Ishikawa (cell line): ENCODE results near the gene CACNA1G.

Source experiments
- CEBPB ChIP-seq: IDR thresholded peaks from 2 replicates; pipeline ENCODE4 v1.6.1; 2012
- CREB1 ChIP-seq: IDR thresholded peaks from 2 replicates; pipeline ENCODE4 v1.6.1; 2012; ENCODE audit warnings: low read depth
- EGR1 ChIP-seq: IDR thresholded peaks from 2 replicates; pipeline ENCODE4 v1.6.1; 2012
- EP300 ChIP-seq: IDR thresholded peaks from 2 replicates; pipeline ENCODE4 v1.6.1; 2012; ENCODE audit warnings: borderline replicate concordance
- FOXM1 ChIP-seq: IDR thresholded peaks from 2 replicates; pipeline ENCODE4 v1.6.1; 2012; ENCODE audit warnings: low read depth, borderline replicate concordance
- MAX ChIP-seq: IDR thresholded peaks from 2 replicates; pipeline ENCODE4 v1.6.1; 2012
- NFIC ChIP-seq: IDR thresholded peaks from 2 replicates; pipeline ENCODE4 v1.6.1; 2012
- RAD21 ChIP-seq: IDR thresholded peaks from 2 replicates; pipeline ENCODE4 v1.6.1; 2012; ENCODE audit warnings: low read depth
- REST ChIP-seq: IDR thresholded peaks from 2 replicates; pipeline ENCODE4 v1.6.1; 2012; ENCODE audit warnings: low read depth, mild to moderate bottlenecking
- TAF1 ChIP-seq: IDR thresholded peaks from 2 replicates; pipeline ENCODE4 v1.6.1; 2012; ENCODE audit warnings: low read depth, mild to moderate bottlenecking
- TCF12 ChIP-seq: IDR thresholded peaks from 2 replicates; pipeline ENCODE4 v1.6.1; 2012; ENCODE audit warnings: low read depth
- TEAD4 ChIP-seq: IDR thresholded peaks from 2 replicates; pipeline ENCODE4 v1.6.1; 2012
- USF1 ChIP-seq: IDR thresholded peaks from 2 replicates; pipeline ENCODE4 v1.6.1; 2012
- YY1 ChIP-seq: IDR thresholded peaks from 2 replicates; pipeline ENCODE4 v1.6.1; 2012; ENCODE audit warnings: low read depth
- ZBTB7A ChIP-seq: IDR thresholded peaks from 2 replicates; pipeline ENCODE4 v1.6.1; 2012; ENCODE audit warnings: low read depth

Gene CACNA1G

GRCh38 chr17:50517504-50518383, 42.8 kb upstream of the CACNA1G start:
- TF ChIP-seq TAF1 = no peak
- TF ChIP-seq FOXM1 = no peak

DNA sequence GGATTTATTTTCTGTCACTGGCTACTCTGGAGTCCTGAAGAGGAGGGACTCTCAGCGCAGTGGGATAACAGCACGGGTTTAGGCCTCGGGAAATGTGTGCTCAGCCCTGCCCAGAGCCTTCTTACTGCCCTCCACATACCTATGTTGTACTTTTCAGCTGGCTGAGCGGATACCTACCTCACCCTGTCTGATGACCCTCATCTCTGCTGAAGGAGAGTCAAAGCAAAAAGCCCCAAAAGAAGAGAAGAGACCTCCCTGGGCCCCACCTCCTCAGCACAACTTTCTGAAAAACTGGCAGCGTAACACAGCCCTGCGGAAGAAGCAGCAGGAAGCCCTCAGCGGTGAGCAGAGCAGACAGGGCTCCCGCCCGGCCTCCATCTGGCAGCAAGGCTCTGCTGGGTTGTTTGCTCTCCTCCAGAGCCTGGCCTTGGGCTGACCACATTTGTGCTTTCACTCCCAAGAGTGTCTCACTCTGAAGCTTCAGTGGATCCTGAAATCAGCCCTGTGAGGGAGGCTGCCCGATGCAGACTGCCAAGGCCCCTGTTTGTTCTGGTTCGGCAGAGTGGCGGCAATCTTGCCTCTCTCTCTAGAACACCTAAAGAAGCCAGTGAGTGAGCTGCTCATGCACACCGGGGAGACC, 42.0 kb upstream of the CACNA1G start:
- no peak for TF ChIP-seq EP300
- TF ChIP-seq RAD21 = no peak
- no peak for TF ChIP-seq MAX
- no peak for TF ChIP-seq CEBPB
- TF ChIP-seq NFIC = no peak
- no peak for TF ChIP-seq USF1
- no peak for TF ChIP-seq CREB1
- no peak for TF ChIP-seq TEAD4
- no peak for TF ChIP-seq REST
- no peak for TF ChIP-seq TAF1
- no peak for TF ChIP-seq FOXM1
- TF ChIP-seq ZBTB7A = no peak
- no peak for TF ChIP-seq TCF12
- TF ChIP-seq YY1 = no peak
- no peak for TF ChIP-seq EGR1

- no peak for TF ChIP-seq FOXM1
- TF ChIP-seq MAX = no peak
- TF ChIP-seq NFIC = no peak
- TF ChIP-seq RAD21 = no peak
- TF ChIP-seq TCF12 = no peak
- TF ChIP-seq TEAD4 = no peak
- no peak for TF ChIP-seq YY1
- no peak for TF ChIP-seq REST
Observed at GRCh38 chr17:50519141-50519834, 41.2 kb upstream of the CACNA1G start.

DNA sequence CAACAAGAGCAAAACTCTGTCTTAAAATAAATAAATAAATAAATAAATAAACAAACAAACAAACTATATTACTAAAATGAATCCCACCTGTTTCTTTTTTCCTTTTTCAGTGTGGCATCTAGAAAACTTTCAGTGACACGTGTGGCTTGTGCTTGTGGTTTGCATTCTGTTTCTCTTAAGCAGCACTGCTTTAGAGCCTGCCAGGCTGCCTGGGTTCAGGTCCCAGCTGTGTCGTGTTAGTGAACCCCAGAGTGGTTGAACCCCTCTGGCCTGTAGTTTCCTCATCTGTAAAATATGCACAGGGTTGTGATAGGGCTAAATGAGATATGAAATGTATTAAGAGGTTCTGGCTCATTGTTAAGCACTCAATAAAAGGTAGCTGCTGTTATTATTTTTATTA, 40.0 kb upstream of the CACNA1G start:
- TF ChIP-seq REST (no peak), CEBPB (no peak), TCF12 (no peak), RAD21 (no peak), ZBTB7A (no peak), TEAD4 (no peak), CREB1 (no peak), NFIC (no peak), FOXM1 (no peak), EGR1 (no peak)
